Sigmoid colon (tissue), 7 donors: ENCODE data around the gene ZNF426. TPM values are rescaled to one million over a fixed set of nuclear protein-coding genes. Genes with fewer than 3 reads are reported as not detected.

ENCODE experiments used
- DNase-seq: peaks from one replicate; pipeline ENCODE4 v3.0.0-alpha.2; 2019
- H3K27ac ChIP-seq, 4 donors: fragments of 200-600 bp; sonication (generic); one replicate each; pipeline ENCODE4 v1.5.1; 2016 to 2019; ENCODE audit warnings: mild to moderate bottlenecking in 1 of 4
- H3K27me3 ChIP-seq, 3 donors: fragments of 200-600 bp; sonication (generic); one replicate each; pipeline ENCODE4 v1.5.1; 2019; ENCODE audit warnings: mild to moderate bottlenecking in 1 of 3
- H3K36me3 ChIP-seq, 4 donors: fragments of 200-600 bp; sonication (generic); one replicate each; pipeline ENCODE4 v1.5.1; 2016 to 2019
- H3K4me1 ChIP-seq, 4 donors: fragments of 200-600 bp; sonication (generic); one replicate each; pipeline ENCODE4 v1.5.1; 2017 to 2019
- H3K4me3 ChIP-seq, 4 donors: fragments of 200-600 bp; sonication (generic); one replicate each; pipeline ENCODE4 v1.5.1; 2017 to 2019; ENCODE audit warnings: mild to moderate bottlenecking in 2 of 4, moderate library complexity in 1 of 4
- H3K9me3 ChIP-seq, 4 donors: fragments of 200-600 bp in 3 of 4; sonication (generic) in 3 of 4; one replicate each; pipeline versions ENCODE4 v1.5.1 to v1.6.1; 2013 to 2019
- EP300 ChIP-seq, 4 donors: sonication (generic); formaldehyde crosslinking; IDR thresholded peaks; one replicate each; pipeline ENCODE4 v1.6.1; 2017; ENCODE audit warnings: antibody characterized with exemption in 4 of 4
- POLR2A ChIP-seq, 2 donors: fragments of 450-650 bp; IDR thresholded peaks; one replicate each; pipeline ENCODE4 v1.6.1; 2016; ENCODE audit warnings: antibody characterized with exemption in 2 of 2, mild to moderate bottlenecking in 2 of 2, moderate library complexity in 2 of 2
- POLR2AphosphoS5 ChIP-seq, 4 donors: sonication (generic); formaldehyde crosslinking; IDR thresholded peaks; one replicate each; pipeline ENCODE4 v1.6.1; 2017; ENCODE audit warnings: antibody characterized with exemption in 4 of 4
- WGBS, 2 donors: extraction: QIAGEN DNeasy Blood & Tissue Kit; methylation state at CpG; one replicate each; pipeline ENCODE4 v1.1.7; 2013; 5-methylcytosine and 5-hydroxymethylcytosine counted together
- intact Hi-C: fragments of 100-400 bp; cut with DNase I; formaldehyde crosslinking; loops from one replicate; pipeline ENCODE4 v1.15.1; 2023
- polyA plus RNA-seq, 3 donors: library from polyadenylated mRNA; stranded (reverse); fragments of 200-250 nt; gene quantifications; one replicate each; pipeline ENCODE4 v1.2.3, GENCODE V29; 2013
- total RNA-seq, 4 donors: library from RNA; depleted of rRNA; stranded (reverse); fragments of >200 nt; gene quantifications; one replicate each; pipeline ENCODE4 v1.1.0, GENCODE V29; 2016
- TF ChIP-seq, protein P1 (sequence below), 4 experiments: fragments of 450-650 bp in 3 of 4; fragments of 200-600 bp in 1 of 4; IDR thresholded peaks; one replicate each; pipeline ENCODE4 v1.5.1; 2016 to 2019; ENCODE audit warnings: antibody characterized with exemption in 4 of 4, mild to moderate bottlenecking in 3 of 4, moderate library complexity in 2 of 4
- donor health status: healthy with polysubstance abuse.
- donor health status: Bipolar disorder and iron deficiency.
- donor health status: healthy.

Gene ZNF426
- total and polyA plus RNA-seq, 7 donors, result 1.2 to 18.1 (median 11.4) TPM

GRCh38 chr19:9531933-9532332 lies 6.5 kb downstream of the ZNF426 start:
- no peak overlapping the region for H3K27ac ChIP-seq
- H3K4me1 ChIP-seq, result peaks cover 0 to 5% (median 0%) of the 10 kb centered on the region in 4 donors
- intact Hi-C loops, result no loop called here
- H3K27me3 ChIP-seq, result no peaks in the 10 kb centered on the region
- no peak overlapping the region for H3K4me3 ChIP-seq
- DNase-seq, result no peak
- H3K36me3 ChIP-seq, result peaks cover 85 to 100% (median 92%) of the 10 kb centered on the region in 4 donors
- peaks cover 51 to 73% (median 64%) of the 10 kb centered on the region in 4 donors for H3K9me3 ChIP-seq
- WGBS, 2 donors, result 98% methylated on average over 4 of the region's 4 CpGs
- no peak for TF ChIP-seq POLR2AphosphoS5 (IDR thresholded peaks at IDR 0.05)
- no peak for TF ChIP-seq EP300 (IDR thresholded peaks at IDR 0.05)

DNA sequence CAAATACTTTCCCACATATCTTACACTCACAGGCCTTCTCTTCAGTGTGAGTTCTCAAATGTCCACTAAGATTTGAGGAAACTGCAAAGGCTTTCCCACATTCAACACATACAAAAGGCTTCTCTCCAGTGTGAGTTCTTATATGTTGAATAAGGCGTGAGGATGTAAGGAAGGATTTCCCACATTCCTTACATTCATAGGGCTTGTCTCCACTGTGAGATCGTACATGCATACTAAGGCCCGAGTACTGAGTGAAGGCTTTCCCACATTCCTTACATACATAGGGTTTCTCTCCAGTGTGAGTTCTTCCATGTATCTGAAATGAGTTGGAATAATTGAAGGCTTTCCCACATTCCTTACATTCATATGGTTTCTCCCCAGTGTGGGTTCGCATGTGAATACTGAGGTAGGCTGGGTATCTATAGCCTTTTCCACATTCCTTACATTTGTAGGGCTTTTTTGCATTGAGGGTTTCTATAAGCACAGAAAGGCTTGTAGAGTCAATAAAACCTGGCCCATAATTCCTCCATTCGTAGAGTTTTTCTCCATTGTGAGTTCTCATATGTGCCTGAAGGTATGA lies 9.6 kb downstream of the ZNF426 start:
- TF ChIP-seq POLR2A (IDR thresholded peaks at IDR 0.05) (no peak), POLR2AphosphoS5 (IDR thresholded peaks at IDR 0.05) (no peak), EP300 (IDR thresholded peaks at IDR 0.05) (no peak)
- TF ChIP-seq, protein P1, sequence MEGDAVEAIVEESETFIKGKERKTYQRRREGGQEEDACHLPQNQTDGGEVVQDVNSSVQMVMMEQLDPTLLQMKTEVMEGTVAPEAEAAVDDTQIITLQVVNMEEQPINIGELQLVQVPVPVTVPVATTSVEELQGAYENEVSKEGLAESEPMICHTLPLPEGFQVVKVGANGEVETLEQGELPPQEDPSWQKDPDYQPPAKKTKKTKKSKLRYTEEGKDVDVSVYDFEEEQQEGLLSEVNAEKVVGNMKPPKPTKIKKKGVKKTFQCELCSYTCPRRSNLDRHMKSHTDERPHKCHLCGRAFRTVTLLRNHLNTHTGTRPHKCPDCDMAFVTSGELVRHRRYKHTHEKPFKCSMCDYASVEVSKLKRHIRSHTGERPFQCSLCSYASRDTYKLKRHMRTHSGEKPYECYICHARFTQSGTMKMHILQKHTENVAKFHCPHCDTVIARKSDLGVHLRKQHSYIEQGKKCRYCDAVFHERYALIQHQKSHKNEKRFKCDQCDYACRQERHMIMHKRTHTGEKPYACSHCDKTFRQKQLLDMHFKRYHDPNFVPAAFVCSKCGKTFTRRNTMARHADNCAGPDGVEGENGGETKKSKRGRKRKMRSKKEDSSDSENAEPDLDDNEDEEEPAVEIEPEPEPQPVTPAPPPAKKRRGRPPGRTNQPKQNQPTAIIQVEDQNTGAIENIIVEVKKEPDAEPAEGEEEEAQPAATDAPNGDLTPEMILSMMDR (IDR thresholded peaks at IDR 0.05), result no peak
- WGBS, 2 donors, result 97% methylated on average over 5 of the region's 5 CpGs
- no peak for DNase-seq
- H3K27ac ChIP-seq, result no peak overlapping the region
- H3K9me3 ChIP-seq, result peaks cover 75 to 88% (median 79%) of the 10 kb centered on the region in 4 donors
- no peak overlapping the region for H3K4me3 ChIP-seq
- H3K27me3 ChIP-seq, result no peaks in the 10 kb centered on the region
- peaks cover 73 to 91% (median 76%) of the 10 kb centered on the region in 4 donors for H3K36me3 ChIP-seq
- no peaks in the 10 kb centered on the region for H3K4me1 ChIP-seq
- intact Hi-C loops, result no loop called here

- TF ChIP-seq POLR2A (IDR thresholded peaks at IDR 0.05) (no peak), EP300 (IDR thresholded peaks at IDR 0.05) (no peak), POLR2AphosphoS5 (IDR thresholded peaks at IDR 0.05) (no peak)
- TF ChIP-seq, protein P1 (IDR thresholded peaks at IDR 0.05), result no peak
- Histone ChIP-seq H3K36me3 (peaks cover 24 to 50% (median 29%) of the 10 kb centered on the region in 4 donors), H3K4me3 (no peak overlapping the region), H3K9me3 (peaks cover 63 to 85% (median 74%) of the 10 kb centered on the region in 4 donors), H3K27me3 (no peaks in the 10 kb centered on the region), H3K4me1 (no peaks in the 10 kb centered on the region), H3K27ac (no peak overlapping the region)
- 96 to 97% methylated on average over 1 of the region's 1 CpG for WGBS, 2 donors
- DNase-seq, result no peak
- intact Hi-C loops, result no loop called here
Observed at GRCh38 chr19:9523885-9524474, 14.5 kb downstream of the ZNF426 start.

DNA sequence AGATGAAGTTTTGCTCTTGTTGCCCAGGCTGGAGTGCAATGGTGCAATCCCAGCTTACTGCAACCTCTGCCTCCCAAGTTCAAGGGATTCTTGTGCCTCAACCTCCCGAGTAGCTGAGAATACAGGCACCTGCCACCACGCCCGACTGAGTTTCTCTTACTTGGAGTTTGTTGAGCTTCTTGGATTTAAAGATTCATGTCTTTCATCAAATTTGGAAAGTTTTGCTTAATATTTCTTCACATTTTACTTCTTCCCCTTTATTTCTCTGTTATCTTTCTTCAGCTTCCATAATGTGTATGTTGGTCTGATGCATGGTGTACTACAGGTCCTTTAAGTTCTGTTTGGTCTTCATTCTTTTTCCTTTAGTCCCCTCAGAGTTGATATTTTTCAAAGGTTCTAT lies 31.2 kb downstream of the ZNF426 start:
- Histone ChIP-seq H3K9me3 (peaks cover 4 to 48% (median 31%) of the 10 kb centered on the region in 4 donors), H3K27me3 (no peaks in the 10 kb centered on the region), H3K4me3 (no peak overlapping the region), H3K27ac (no peak overlapping the region), H3K36me3 (no peaks in the 10 kb centered on the region), H3K4me1 (no peaks in the 10 kb centered on the region)
- 87 to 90% methylated on average over 3 of the region's 3 CpGs for WGBS, 2 donors
- intact Hi-C loops, result no loop called here
- no peak for DNase-seq
- TF ChIP-seq EP300 (IDR thresholded peaks at IDR 0.05) (no peak), POLR2A (IDR thresholded peaks at IDR 0.05) (no peak), POLR2AphosphoS5 (IDR thresholded peaks at IDR 0.05) (no peak)
- TF ChIP-seq, protein P1 (IDR thresholded peaks at IDR 0.05), result no peak

GRCh38 chr19:9500796-9501195 lies 37.6 kb downstream of the ZNF426 start:
- H3K36me3 ChIP-seq, result no peaks in the 10 kb centered on the region
- H3K9me3 ChIP-seq, result peaks cover 8 to 56% (median 40%) of the 10 kb centered on the region in 4 donors
- TF ChIP-seq POLR2AphosphoS5 (IDR thresholded peaks at IDR 0.05) (no peak), EP300 (IDR thresholded peaks at IDR 0.05) (no peak)
- intact Hi-C loops, result no loop called here
- WGBS, 2 donors, result 90 to 97% methylated on average over 1 of the region's 1 CpG
- H3K27me3 ChIP-seq, result peaks cover 0 to 26% (median 6%) of the 10 kb centered on the region in 3 donors
- DNase-seq, result no peak
- no peak overlapping the region for H3K4me3 ChIP-seq
- H3K27ac ChIP-seq, result no peak overlapping the region
- H3K4me1 ChIP-seq, result no peaks in the 10 kb centered on the region
